Thoracic aorta (tissue), 2 donors: ENCODE data around the gene NAA40. TPM values are rescaled to one million over a fixed set of nuclear protein-coding genes. Genes with fewer than 3 reads are reported as not detected.

ENCODE experiments used
- ATAC-seq: fragments of 150-250 bp; one replicate; pipeline ENCODE4 v1.8.0; 2017; ENCODE audit warnings: low read depth; ENCODE audit not compliant: insufficient number of reproducible peaks, low FRiP score
- DNase-seq: peaks from one replicate; pipeline ENCODE4 v3.0.0-alpha.2; 2020; ENCODE audit warnings: low spot score
- H3K27ac ChIP-seq, 2 donors: fragments of 200-600 bp; sonication (generic); 1 replicate in 1 of 2; 2 replicates in 1 of 2; pipeline ENCODE4 v1.5.1; 2016; ENCODE audit warnings: mild to moderate bottlenecking in 2 of 2, moderate library complexity in 2 of 2
- H3K27me3 ChIP-seq: fragments of 200-600 bp; sonication (generic); replicated peaks from 2 replicates; pipeline ENCODE4 v1.6.0; 2016; ENCODE audit warnings: mild to moderate bottlenecking; ENCODE audit not compliant: insufficient read depth
- H3K36me3 ChIP-seq: fragments of 200-600 bp; sonication (generic); one replicate; pipeline ENCODE4 v1.5.1; 2016
- H3K4me1 ChIP-seq, 2 donors: fragments of 200-600 bp; sonication (generic); 1 replicate in 1 of 2; 2 replicates in 1 of 2; pipeline versions ENCODE4 v1.5.1 to v1.6.0; 2016; ENCODE audit warnings: low read depth in 2 of 2, mild to moderate bottlenecking in 1 of 2; ENCODE audit not compliant: control insufficient read depth in 1 of 2
- H3K4me3 ChIP-seq: fragments of 200-600 bp; sonication (generic); 2 replicates; pipeline ENCODE4 v1.5.1; 2016; ENCODE audit warnings: mild to moderate bottlenecking
- H3K9me3 ChIP-seq: fragments of 200-600 bp; sonication (generic); 2 replicates; pipeline ENCODE4 v1.5.1; 2016
- CTCF ChIP-seq: fragments of 200-600 bp; sonication (generic); IDR thresholded peaks from one replicate; pipeline ENCODE4 v1.5.1; 2019; ENCODE audit warnings: antibody characterized with exemption
- total RNA-seq, 2 donors: library from RNA; depleted of rRNA; stranded (reverse); fragments of >200 nt; gene quantifications; one replicate each; pipeline versions ENCODE4 v1.1.0 to v1.2.3, GENCODE V29; 2016

The NAA40 gene
- total RNA-seq, 2 donors from 2014 or later, result 15.5 to 20.6 TPM

DNA sequence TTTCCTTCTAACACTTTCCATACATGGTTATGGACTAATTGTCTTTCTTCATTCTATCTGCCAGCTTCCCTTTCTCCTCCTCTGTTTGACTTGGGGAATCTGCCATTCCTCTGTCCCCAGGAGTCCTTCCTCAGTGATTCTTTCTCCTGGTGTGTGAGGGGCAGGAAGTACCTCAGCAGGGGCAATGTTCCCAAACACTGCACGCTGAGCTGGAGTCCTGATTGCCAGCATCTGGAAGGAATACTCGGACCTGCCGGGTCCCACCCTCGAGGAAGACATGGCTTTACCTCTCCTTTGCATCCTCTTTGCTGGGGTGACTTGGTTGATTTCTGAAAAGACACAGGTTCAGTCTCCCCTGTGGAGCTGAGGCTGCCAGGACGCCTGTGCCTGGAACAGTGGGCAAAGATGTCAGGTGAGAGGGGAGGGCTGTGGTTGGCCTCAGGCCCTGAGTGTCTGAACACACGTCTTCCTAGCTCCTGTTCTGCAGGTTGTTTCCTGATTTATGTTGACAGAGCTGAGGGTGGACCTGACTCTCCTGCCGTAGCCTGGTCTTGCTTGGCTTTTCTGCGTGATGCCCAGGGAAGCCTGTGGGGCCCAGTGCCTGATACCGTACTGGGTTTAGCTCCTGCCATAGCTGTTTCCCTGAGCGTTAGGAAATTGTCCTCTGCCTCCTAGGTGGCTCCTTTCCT lies 39.9 kb downstream of the NAA40 start:
- Histone ChIP-seq H3K9me3 (no peaks in the 10 kb centered on the region), H3K27ac (no peak overlapping the region), H3K4me3 (no peak overlapping the region), H3K4me1 (peaks cover 13 to 23% of the 10 kb centered on the region in 2 donors), H3K27me3 (no peaks in the 10 kb centered on the region), H3K36me3 (peaks cover 9% of the 10 kb centered on the region)
- no peak for TF ChIP-seq CTCF
- ATAC-seq (no peak), DNase-seq (no peak)

DNA sequence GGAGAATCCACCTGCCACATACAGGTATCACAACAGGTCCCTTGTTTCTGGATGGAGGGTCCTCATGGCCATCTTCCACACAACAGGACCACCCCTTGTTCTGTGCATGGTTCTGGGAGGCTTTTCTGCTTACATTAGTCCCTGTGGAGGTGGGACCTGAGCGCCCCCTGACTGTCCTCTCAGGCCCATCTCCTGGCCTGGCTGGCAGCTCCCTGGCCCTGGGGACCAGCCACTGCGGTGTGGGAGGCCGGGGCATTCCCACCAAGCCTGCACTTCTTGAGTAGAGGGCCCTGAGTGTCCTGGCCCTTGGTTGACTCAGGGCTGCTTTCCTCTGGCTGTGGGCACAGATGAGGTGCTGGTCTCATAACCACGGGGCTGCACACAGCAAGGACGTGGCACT lies 40.6 kb downstream of the NAA40 start:
- Histone ChIP-seq H3K36me3 (peaks cover 9% of the 10 kb centered on the region), H3K27ac (no peak overlapping the region), H3K4me1 (peaks cover 13 to 23% of the 10 kb centered on the region in 2 donors), H3K4me3 (no peak overlapping the region), H3K27me3 (no peaks in the 10 kb centered on the region), H3K9me3 (no peaks in the 10 kb centered on the region)
- ATAC-seq (no peak), DNase-seq (no peak)
- TF ChIP-seq CTCF, result no peak

GRCh38 chr11:63985812-63986155 lies 47.0 kb downstream of the NAA40 start:
- peak; percentile 28 for ATAC-seq
- peak overlapping the region; percentile 77 to 85 for H3K27ac ChIP-seq

DNA sequence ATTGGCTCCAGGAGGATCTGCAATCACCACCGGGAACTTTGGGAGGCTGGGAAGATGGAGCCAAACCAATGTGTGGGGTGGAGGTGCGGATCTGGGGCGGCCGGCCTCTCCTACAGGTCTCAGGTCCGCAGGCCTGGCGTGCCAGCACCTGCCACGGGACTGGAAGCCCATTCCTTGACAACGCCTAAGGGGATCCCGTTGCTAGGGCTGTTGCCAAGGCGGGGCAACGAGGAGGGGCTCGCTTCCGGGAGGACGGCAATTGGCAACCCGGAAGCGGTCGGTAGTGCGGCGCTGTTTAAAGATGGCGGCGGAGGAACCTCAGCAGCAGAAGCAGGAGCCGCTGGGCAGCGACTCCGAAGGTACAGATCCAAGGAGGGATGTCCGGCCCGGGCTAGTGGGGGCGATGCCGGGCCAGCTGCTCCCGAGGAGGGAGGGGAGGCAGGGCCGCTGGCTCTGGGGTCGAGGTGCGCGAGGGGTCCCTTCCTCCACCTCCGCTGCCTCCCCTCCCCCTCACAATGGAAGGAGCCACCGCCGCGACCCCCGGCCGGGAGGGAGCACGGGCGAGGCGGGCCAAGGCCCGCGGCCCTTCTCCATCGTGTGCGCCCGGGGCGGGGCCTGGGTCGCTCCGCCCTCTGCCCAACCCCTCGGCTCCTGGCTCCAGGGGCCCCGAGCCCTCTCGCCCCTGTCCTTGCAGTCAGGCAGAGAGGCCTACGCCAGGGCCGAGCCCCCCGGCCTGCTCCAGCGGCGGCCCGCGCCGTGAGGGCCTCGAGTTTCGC lies 47.5 kb downstream of the NAA40 start, which contains the start of gene OTUB1:
TSS of gene OTUB1 (plus strand) at position 283 of the 776 bp plus-strand sequence. CDS start at position 302, 19 bp downstream.
- peak; percentile 65 for ATAC-seq
- DNase-seq, result peak; percentile 73
- no peak for TF ChIP-seq CTCF

More at GRCh38 chr11:63985812-63986155, 47.0 kb downstream of the NAA40 start:
- Histone ChIP-seq H3K9me3 (no peaks in the 10 kb centered on the region), H3K36me3 (peaks cover 10% of the 10 kb centered on the region), H3K4me1 (peaks cover 11 to 16% of the 10 kb centered on the region in 2 donors), H3K4me3 (peak overlapping the region; percentile 95), H3K27me3 (no peaks in the 10 kb centered on the region)
- no peak for TF ChIP-seq CTCF
- no peak for DNase-seq

DNA sequence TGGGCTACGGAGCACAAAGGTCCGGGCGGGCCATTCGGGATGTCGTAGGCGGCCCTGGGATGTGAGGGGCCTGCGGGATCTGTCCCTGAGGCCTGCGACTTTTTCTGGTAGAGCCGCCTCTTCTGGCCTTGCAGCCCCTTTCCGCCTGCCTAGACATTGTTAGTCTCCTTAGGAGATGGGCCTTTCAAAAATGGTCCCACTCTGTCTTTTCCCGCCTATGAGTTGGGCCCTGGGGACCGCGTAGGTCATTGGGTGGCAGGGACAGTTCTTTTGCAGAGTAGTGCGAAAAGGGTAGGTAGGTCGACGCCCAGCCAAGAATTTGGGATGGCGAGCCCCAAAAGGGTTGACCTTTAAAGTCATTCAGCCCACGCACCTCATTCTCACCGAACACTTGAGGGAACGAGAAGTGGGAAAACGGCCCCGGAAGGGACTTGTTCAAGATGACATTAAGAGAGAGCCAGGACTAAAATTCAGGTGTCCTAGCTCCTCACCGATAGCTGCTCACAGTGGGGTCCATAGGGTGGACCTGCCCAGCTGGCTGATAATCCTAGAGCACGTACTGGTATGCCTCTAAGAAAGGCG lies 48.2 kb downstream of the NAA40 start:
- peaks cover 11 to 16% of the 10 kb centered on the region in 2 donors for H3K4me1 ChIP-seq
- no peaks in the 10 kb centered on the region for H3K27me3 ChIP-seq
- no peak for TF ChIP-seq CTCF
- H3K4me3 ChIP-seq, result peak overlapping the region; percentile 95
- no peaks in the 10 kb centered on the region for H3K9me3 ChIP-seq
- ATAC-seq (no peak), DNase-seq (no peak)
- peaks cover 18% of the 10 kb centered on the region for H3K36me3 ChIP-seq
- peak overlapping the region in 1 of 2 donors; percentile 77 for H3K27ac ChIP-seq

More for the DNA sequence above, 47.5 kb downstream of the NAA40 start, which contains the start of gene OTUB1:
- Histone ChIP-seq H3K36me3 (peaks cover 15% of the 10 kb centered on the region), H3K9me3 (no peaks in the 10 kb centered on the region), H3K27me3 (no peaks in the 10 kb centered on the region), H3K4me1 (peaks cover 11 to 16% of the 10 kb centered on the region in 2 donors), H3K27ac (peak within 1 kb of the TSS; percentile 77 to 85), H3K4me3 (peak within 1 kb of the TSS; percentile 95)
